Epithelial cell of alveolus of lung (primary cell): ENCODE measurements around the gene GLCCI1. TPM values are rescaled to one million over a fixed set of nuclear protein-coding genes. Genes with fewer than 3 reads are reported as not detected.

ENCODE experiments used
- total RNA-seq: library from RNA; depleted of rRNA; stranded (reverse); fragments of >200 nt; gene quantifications from 2 replicates; pipeline ENCODE4 v1.2.1, GENCODE V29; 2015

Gene GLCCI1
- total RNA-seq = 2.5 and 17.3 TPM in 2 replicates

DNA sequence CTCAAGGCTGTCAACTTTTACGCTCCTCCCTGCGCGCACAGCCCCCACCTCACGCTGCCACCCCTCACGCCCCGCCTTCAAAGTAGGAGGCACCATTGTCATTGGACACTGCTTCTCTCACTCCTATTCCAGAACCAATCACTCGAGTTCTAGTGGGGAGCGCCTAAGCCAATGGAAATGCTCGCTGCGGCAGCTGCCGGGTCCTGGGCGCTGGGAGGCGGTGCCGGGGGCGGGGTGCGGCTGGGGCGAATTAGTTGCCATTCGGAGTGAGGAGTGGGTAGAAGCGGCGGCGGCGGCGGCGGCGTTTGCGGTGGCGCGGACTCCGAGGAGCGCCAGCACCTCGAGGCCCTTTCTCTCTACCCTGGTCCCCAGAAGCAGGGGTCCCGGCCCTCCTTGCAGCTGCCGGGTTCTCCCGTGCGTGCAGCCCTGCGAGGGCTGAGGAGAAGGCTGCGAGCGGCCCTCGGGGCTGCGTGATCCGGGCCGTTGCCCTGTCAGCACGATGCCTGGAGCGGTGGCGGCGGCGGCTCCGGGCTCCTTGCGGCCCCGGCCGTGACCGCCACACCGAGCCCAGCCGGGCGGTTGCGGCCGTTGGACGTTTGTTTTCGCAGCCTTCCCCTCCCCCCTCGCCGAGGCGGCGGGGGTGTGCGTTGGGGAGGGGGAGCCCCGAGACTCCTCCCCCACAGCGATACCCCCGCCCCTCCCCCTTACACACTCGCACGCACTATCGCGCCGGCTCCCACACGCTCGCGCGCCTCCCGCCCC is at the start of gene GLCCI1:
Gene GLCCI1 (plus strand): TSS at position 253 of the 762 bp plus-strand sequence. CDS start 555 bp downstream, outside the sequence.

